Lower leg skin (tissue), 3 donors: Measurements from ENCODE around the gene KIAA1671.

ENCODE experiments used
- CTCF ChIP-seq, 3 donors: fragments of 450-650 bp; IDR thresholded peaks; one replicate each; pipeline ENCODE4 v1.5.1; 2016; ENCODE audit warnings: antibody characterized with exemption in 3 of 3, mild to moderate bottlenecking in 3 of 3, moderate library complexity in 2 of 3
- POLR2A ChIP-seq, 2 donors: fragments of 450-650 bp; IDR thresholded peaks; one replicate each; pipeline ENCODE4 v1.6.1; 2016 to 2017; ENCODE audit warnings: antibody characterized with exemption in 2 of 2, mild to moderate bottlenecking in 1 of 2, moderate library complexity in 1 of 2

GRCh38 chr22:24975125-24975640, 22.7 kb downstream of the KIAA1671 start:
- TF ChIP-seq CTCF (IDR thresholded peaks at IDR 0.05) (no peak), POLR2A (IDR thresholded peaks at IDR 0.05) (no peak)
